Thyroid gland (tissue), 4 donors: Measurements from ENCODE around the gene ZNF579. TPM values are rescaled to one million over a fixed set of nuclear protein-coding genes. Genes with fewer than 3 reads are reported as not detected.

ENCODE experiments used
- DNase-seq, 2 donors: peaks; one replicate each; pipeline ENCODE4 v3.0.0-alpha.2; 2019
- H3K27ac ChIP-seq, 3 donors: fragments of 200-600 bp; sonication (generic); 1 replicate in 2 of 3; 2 replicates in 1 of 3; pipeline ENCODE4 v1.5.1; 2016 to 2019; ENCODE audit warnings: mild to moderate bottlenecking in 1 of 3, moderate library complexity in 1 of 3
- H3K27me3 ChIP-seq: fragments of 200-600 bp; sonication (generic); one replicate; pipeline ENCODE4 v1.5.1; 2019
- H3K36me3 ChIP-seq, 2 donors: fragments of 200-600 bp; sonication (generic); one replicate each; pipeline ENCODE4 v1.5.1; 2016 to 2019
- H3K4me1 ChIP-seq, 2 donors: fragments of 200-600 bp; sonication (generic); one replicate each; pipeline ENCODE4 v1.5.1; 2017 to 2019
- H3K4me3 ChIP-seq, 3 donors: fragments of 200-600 bp; sonication (generic); replicated peaks in 1 of 3; 1 replicate in 2 of 3; 2 replicates in 1 of 3; pipeline ENCODE4 v1.5.1; 2016; ENCODE audit warnings: mild to moderate bottlenecking in 1 of 3
- H3K9me3 ChIP-seq: fragments of 200-600 bp; sonication (generic); one replicate; pipeline ENCODE4 v1.5.1; 2017
- CTCF ChIP-seq, 6 experiments: fragments of 200-600 bp in 3 of 6; fragments of 450-650 bp in 3 of 6; sonication (generic) in 3 of 6; IDR thresholded peaks; one replicate each; pipeline ENCODE4 v1.5.1; 2016 to 2019; ENCODE audit warnings: antibody characterized with exemption in 6 of 6, mild to moderate bottlenecking in 2 of 6, inconsistent platforms in 1 of 6, moderate library complexity in 1 of 6
- POLR2A ChIP-seq, 2 donors: fragments of 450-650 bp; IDR thresholded peaks; one replicate each; pipeline ENCODE4 v1.6.1; 2017; ENCODE audit warnings: antibody characterized with exemption in 2 of 2, mild to moderate bottlenecking in 2 of 2, moderate library complexity in 1 of 2
- WGBS, 2 donors: methylation state at CpG; one replicate each; pipeline ENCODE4 v1.1.5; 2017; 5-methylcytosine and 5-hydroxymethylcytosine counted together
- intact Hi-C: fragments of 100-400 bp; cut with DNase I; formaldehyde crosslinking; loops from one replicate; pipeline ENCODE4 v1.15.1; 2023
- total RNA-seq, 4 donors: library from RNA; depleted of rRNA; stranded (reverse); fragments of >200 nt; gene quantifications; one replicate each; pipeline ENCODE4 v1.2.3, GENCODE V29; 2016

Gene ZNF579
- total RNA-seq, 4 donors from 2014 or later = 4.0 to 7.5 (median 6.6) TPM

- Histone ChIP-seq H3K4me1 (peaks cover 0 to 9% of the 10 kb centered on the region in 2 donors), H3K36me3 (no peaks in the 10 kb centered on the region), H3K9me3 (no peaks in the 10 kb centered on the region), H3K27me3 (no peaks in the 10 kb centered on the region), H3K27ac (no peak overlapping the region), H3K4me3 (no peak overlapping the region)
- TF ChIP-seq CTCF (IDR thresholded peaks at IDR 0.05) (no peak), POLR2A (IDR thresholded peaks at IDR 0.05) (no peak)
- WGBS, 2 donors = 90% methylated on average over 9 of the region's 19 CpGs; no CpG with 5 or more reads in 1 of the 2 donors
- intact Hi-C loops = no loop called here
- DNase-seq = no peak
These were observed 39.6 kb downstream of the ZNF579 start for GRCh38 chr19:55541091-55541490.

- no peak for TF ChIP-seq POLR2A (IDR thresholded peaks at IDR 0.05)
- TF ChIP-seq CTCF (IDR thresholded peaks at IDR 0.05) = no peak
- intact Hi-C loops = no loop called here
- H3K9me3 ChIP-seq = no peaks in the 10 kb centered on the region
- 41 to 44% methylated on average over 10 of the region's 10 CpGs for WGBS, 2 donors
- DNase-seq = no peak
- no peak overlapping the region for H3K4me3 ChIP-seq
- H3K4me1 ChIP-seq = peaks cover 0 to 5% of the 10 kb centered on the region in 2 donors
- no peak overlapping the region for H3K27ac ChIP-seq
- H3K27me3 ChIP-seq = no peaks in the 10 kb centered on the region
- H3K36me3 ChIP-seq = no peaks in the 10 kb centered on the region
These were observed 40.0 kb downstream of the ZNF579 start for GRCh38 chr19:55540619-55541018.

DNA sequence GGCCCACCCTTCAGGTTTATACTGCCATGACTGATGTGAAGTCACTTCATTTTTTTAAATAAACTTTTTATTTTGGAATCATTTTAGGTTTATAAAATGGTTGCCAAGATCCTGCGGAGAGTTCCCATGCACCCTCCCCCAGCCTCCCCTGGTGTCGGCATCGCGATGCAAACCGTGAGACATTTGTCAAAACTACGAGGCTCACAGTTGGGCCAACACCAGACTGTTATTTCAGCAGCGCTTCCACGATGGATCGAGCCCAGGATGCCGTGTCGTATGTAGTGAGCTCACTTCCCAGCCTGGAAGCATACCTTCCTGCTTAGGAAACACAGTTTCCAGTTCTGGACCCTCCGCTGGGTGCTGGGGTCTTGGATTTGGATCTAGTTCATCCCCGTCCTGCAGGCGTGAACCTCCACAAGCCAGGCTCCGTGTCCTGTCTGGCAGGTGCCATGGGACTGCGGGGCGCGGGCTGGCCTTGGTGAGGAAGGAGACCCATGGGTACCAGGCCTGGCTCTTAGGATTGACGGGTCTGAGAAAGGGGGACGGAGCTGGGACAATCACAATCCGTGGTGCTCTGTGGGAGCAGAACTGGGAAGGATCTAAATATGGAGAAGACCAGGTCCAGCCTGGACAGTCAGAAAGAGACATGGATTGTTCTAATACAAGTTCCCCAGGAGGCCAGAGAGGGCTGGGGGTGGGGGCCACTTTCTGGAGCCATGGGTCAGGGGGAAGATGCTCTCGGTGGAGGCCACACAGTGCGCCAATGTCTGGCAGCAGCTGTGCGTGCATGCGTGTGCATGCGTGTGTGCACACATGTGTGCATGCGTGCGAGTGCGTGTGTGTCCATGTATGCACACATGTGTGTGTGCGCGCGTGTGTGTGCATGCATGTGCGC, 41.3 kb downstream of the ZNF579 start:
- no peak overlapping the region for H3K4me3 ChIP-seq
- H3K27me3 ChIP-seq = no peaks in the 10 kb centered on the region
- 80 to 83% methylated on average over 33 of the region's 33 CpGs for WGBS, 2 donors
- H3K36me3 ChIP-seq = no peaks in the 10 kb centered on the region
- no peak for TF ChIP-seq POLR2A (IDR thresholded peaks at IDR 0.05)
- TF ChIP-seq CTCF (IDR thresholded peaks at IDR 0.05) = no peak
- no peaks in the 10 kb centered on the region for H3K4me1 ChIP-seq
- no peak for DNase-seq
- no peak overlapping the region for H3K27ac ChIP-seq
- no peaks in the 10 kb centered on the region for H3K9me3 ChIP-seq
- intact Hi-C loops = no loop called here

DNA sequence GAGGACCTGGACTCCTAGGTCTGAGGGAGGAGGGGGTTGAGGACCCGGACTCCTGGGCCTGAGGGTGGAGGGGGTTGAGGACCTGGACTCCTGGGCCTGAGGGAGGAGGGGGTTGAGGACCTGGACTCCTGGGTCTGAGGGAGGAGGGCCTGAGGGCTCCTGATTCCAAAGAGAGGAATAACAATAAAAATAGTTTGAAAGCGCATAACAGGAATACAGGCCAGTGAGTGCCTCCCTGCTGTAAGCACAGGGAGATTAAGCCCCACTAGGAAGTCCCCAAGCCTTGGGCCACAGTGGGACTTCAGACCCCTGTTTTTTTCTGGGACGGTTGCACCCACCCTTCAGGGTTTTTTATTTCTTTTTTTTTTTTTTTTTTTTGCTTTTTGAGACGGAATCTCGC, 42.5 kb downstream of the ZNF579 start:
- 86 to 89% methylated on average over 5 of the region's 5 CpGs for WGBS, 2 donors
- H3K4me1 ChIP-seq = no peaks in the 10 kb centered on the region
- intact Hi-C loops = no loop called here

More for the DNA sequence above, 42.5 kb downstream of the ZNF579 start:
- Histone ChIP-seq H3K27me3 (no peaks in the 10 kb centered on the region), H3K36me3 (no peaks in the 10 kb centered on the region), H3K9me3 (no peaks in the 10 kb centered on the region), H3K27ac (no peak overlapping the region), H3K4me3 (no peak overlapping the region)
- DNase-seq = no peak
- TF ChIP-seq POLR2A (IDR thresholded peaks at IDR 0.05) (no peak), CTCF (IDR thresholded peaks at IDR 0.05) (no peak)
